Stimulated activated CD4-positive, alpha-beta T cell treated with anti-CD3 and anti-CD28 coated beads, Interleukin-1b, Interleukin-23, amount 100 ng/mL, for 4 hours (primary cell): Measurements from ENCODE around the gene PCYT2.

Source experiments
- DNase-seq, 2 donors: peaks; one replicate each; pipeline ENCODE4 v3.0.0-alpha.2; 2020; ENCODE audit warnings: low read depth in 2 of 2

PCYT2 gene

GRCh38 chr17:81858967-81859905 lies 52.0 kb downstream of the PCYT2 start:
- DNase-seq, result no peak

GRCh38 chr17:81858170-81858966 lies 52.8 kb downstream of the PCYT2 start:
- DNase-seq, result no peak

DNA sequence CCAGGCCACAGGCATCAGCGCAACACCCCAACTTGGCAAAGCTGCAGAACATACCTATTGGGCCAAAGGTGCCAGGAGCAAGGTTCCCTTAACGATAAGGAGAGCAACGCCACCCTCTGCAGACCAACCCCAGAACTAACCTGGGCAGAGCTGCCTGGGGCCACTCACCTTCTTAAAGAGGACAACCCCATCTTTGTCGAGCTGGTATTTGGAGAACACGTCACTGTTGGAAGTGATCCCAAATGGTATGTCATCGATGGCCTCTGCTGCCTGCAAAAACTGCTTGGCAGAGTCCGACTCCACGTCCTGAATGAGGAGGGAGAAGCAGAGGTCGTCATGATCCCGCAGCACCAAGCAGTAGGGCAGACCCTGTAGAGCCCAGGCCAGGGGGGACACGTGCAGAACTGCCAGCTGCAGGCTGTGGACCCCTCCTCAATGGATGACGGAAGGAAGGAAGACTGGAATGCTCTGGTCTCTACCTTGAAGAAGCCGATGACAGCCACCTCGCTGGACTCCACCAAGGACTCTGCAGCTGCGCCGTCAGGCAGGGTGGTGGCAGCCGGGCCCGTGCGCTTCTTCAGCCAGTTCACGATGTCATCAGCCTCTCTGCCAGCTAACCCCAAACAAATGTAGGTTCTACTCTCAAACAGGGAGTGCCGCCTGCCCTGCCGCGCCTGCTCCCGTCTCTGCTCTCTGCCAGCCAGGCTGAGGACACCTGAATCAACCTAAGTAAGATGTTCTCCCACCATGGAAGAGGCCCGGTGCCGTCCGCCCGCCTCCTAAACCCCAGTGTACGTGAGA lies 56.0 kb downstream of the PCYT2 start:
- DNase-seq, result no peak

GRCh38 chr17:81852237-81852636 lies 59.0 kb downstream of the PCYT2 start:
- DNase-seq, result no peak

- no peak for DNase-seq
Observed at GRCh38 chr17:81851423-81851822, 59.8 kb downstream of the PCYT2 start.
